Tibial artery (tissue), 4 donors: ENCODE measurements around the gene KIF14.

ENCODE experiments used
- DNase-seq, 2 donors: peaks; one replicate each; pipeline ENCODE4 v3.0.0-alpha.2; 2019
- H3K27ac ChIP-seq, 2 donors: fragments of 200-600 bp; sonication (generic) in 1 of 2; 1 replicate in 1 of 2; 2 replicates in 1 of 2; pipeline ENCODE4 v1.5.1; 2018 to 2019; ENCODE audit warnings: mild to moderate bottlenecking in 1 of 2
- H3K27me3 ChIP-seq, 2 donors: fragments of 200-600 bp; sonication (generic) in 1 of 2; one replicate each; pipeline versions ENCODE4 v1.5.1 to v1.6.0; 2016 to 2019
- H3K36me3 ChIP-seq, 3 donors: fragments of 200-600 bp; sonication (generic) in 2 of 3; one replicate each; pipeline ENCODE4 v1.5.1; 2016 to 2019; ENCODE audit warnings: mild to moderate bottlenecking in 2 of 3
- H3K4me1 ChIP-seq, 4 donors: fragments of 200-600 bp; sonication (generic) in 2 of 4; 1 replicate in 3 of 4; 2 replicates in 1 of 4; pipeline ENCODE4 v1.5.1; 2016 to 2019
- H3K4me3 ChIP-seq, 2 donors: fragments of 200-600 bp; sonication (generic) in 1 of 2; 1 replicate in 1 of 2; 2 replicates in 1 of 2; pipeline ENCODE4 v1.5.1; 2018 to 2019; ENCODE audit warnings: mild to moderate bottlenecking in 2 of 2
- H3K9me3 ChIP-seq, 3 donors: fragments of 200-600 bp; sonication (generic) in 1 of 3; one replicate each; pipeline ENCODE4 v1.5.1; 2016 to 2019
- intact Hi-C: fragments of 100-400 bp; cut with DNase I; formaldehyde crosslinking; loops from one replicate; pipeline ENCODE4 v1.15.0; 2023; ENCODE audit warnings: low total_unique reads
- TF ChIP-seq, protein P1 (sequence below), 2 experiments: fragments of 200-600 bp in 1 of 2; fragments of 450-650 bp in 1 of 2; IDR thresholded peaks; one replicate each; pipeline ENCODE4 v1.5.1; 2017 to 2019; ENCODE audit warnings: antibody characterized with exemption in 2 of 2, mild to moderate bottlenecking in 1 of 2, moderate library complexity in 1 of 2

KIF14 gene

DNA sequence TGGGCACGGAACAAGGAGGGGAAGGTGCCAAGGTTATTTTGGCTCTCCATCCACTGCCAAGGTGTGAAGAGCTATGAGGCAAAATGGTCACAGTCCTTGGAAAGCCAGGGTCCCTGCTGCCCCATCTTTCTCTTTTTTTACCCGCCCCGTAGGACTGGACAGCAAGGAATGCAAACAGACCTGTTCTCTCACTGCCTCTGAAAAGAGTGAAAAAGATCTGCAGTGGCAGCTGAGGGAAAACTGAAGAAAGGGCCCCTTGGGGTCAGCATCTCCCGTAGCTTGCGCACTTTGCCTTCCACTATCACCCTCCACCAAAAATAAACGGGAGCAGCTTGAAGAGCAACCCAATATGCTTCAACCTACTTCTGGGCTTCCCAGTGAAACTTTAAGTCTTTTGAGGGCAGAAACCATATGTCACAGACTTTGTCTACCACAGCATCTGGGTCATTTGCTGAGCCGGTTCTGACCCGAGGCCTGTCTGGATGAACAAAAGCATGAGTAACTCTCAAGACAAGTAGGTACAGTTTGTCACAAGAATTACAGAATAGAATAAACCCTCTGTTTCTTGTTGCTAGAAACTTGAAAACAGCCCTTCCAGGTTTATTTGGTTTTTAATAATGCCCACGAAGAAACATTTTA lies 9.4 kb upstream of the KIF14 start:
- Histone ChIP-seq H3K27me3 (no peaks in the 10 kb centered on the region), H3K9me3 (no peaks in the 10 kb centered on the region), H3K4me3 (no peak overlapping the region), H3K4me1 (no peaks in the 10 kb centered on the region), H3K27ac (no peak overlapping the region), H3K36me3 (no peaks in the 10 kb centered on the region)
- intact Hi-C loops, result no loop called here
- no peak for DNase-seq
- TF ChIP-seq, protein P1, sequence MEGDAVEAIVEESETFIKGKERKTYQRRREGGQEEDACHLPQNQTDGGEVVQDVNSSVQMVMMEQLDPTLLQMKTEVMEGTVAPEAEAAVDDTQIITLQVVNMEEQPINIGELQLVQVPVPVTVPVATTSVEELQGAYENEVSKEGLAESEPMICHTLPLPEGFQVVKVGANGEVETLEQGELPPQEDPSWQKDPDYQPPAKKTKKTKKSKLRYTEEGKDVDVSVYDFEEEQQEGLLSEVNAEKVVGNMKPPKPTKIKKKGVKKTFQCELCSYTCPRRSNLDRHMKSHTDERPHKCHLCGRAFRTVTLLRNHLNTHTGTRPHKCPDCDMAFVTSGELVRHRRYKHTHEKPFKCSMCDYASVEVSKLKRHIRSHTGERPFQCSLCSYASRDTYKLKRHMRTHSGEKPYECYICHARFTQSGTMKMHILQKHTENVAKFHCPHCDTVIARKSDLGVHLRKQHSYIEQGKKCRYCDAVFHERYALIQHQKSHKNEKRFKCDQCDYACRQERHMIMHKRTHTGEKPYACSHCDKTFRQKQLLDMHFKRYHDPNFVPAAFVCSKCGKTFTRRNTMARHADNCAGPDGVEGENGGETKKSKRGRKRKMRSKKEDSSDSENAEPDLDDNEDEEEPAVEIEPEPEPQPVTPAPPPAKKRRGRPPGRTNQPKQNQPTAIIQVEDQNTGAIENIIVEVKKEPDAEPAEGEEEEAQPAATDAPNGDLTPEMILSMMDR (IDR thresholded peaks at IDR 0.05), result no peak

GRCh38 chr1:200628223-200628881 lies 7.8 kb upstream of the KIF14 start:
- intact Hi-C loops, result no loop called here
- no peak overlapping the region for H3K4me3 ChIP-seq
- no peaks in the 10 kb centered on the region for H3K9me3 ChIP-seq
- no peak for DNase-seq
- no peaks in the 10 kb centered on the region for H3K36me3 ChIP-seq
- TF ChIP-seq, protein P1 (IDR thresholded peaks at IDR 0.05), result no peak
- H3K27ac ChIP-seq, result no peak overlapping the region
- H3K4me1 ChIP-seq, result peaks cover 0 to 3% (median 0%) of the 10 kb centered on the region in 4 donors
- no peaks in the 10 kb centered on the region for H3K27me3 ChIP-seq

GRCh38 chr1:200627575-200628222 lies 7.1 kb upstream of the KIF14 start:
- Histone ChIP-seq H3K27ac (no peak overlapping the region), H3K27me3 (no peaks in the 10 kb centered on the region), H3K4me3 (no peak overlapping the region), H3K4me1 (peaks cover 0 to 3% (median 0%) of the 10 kb centered on the region in 4 donors), H3K36me3 (no peaks in the 10 kb centered on the region), H3K9me3 (no peaks in the 10 kb centered on the region)
- intact Hi-C loops, result no loop called here
- no peak for DNase-seq
- TF ChIP-seq, protein P1 (IDR thresholded peaks at IDR 0.05), result no peak

- H3K27ac ChIP-seq, result no peak overlapping the region
- no peak overlapping the region for H3K4me3 ChIP-seq
- no peaks in the 10 kb centered on the region for H3K9me3 ChIP-seq
- H3K4me1 ChIP-seq, result peaks cover 0 to 8% (median 2%) of the 10 kb centered on the region in 4 donors
- TF ChIP-seq, protein P1 (IDR thresholded peaks at IDR 0.05), result no peak
- DNase-seq, result no peak
- no peaks in the 10 kb centered on the region for H3K27me3 ChIP-seq
- H3K36me3 ChIP-seq, result no peaks in the 10 kb centered on the region
- intact Hi-C loops, result no loop called here
Measured at GRCh38 chr1:200626853-200627534, 6.4 kb upstream of the KIF14 start.

DNA sequence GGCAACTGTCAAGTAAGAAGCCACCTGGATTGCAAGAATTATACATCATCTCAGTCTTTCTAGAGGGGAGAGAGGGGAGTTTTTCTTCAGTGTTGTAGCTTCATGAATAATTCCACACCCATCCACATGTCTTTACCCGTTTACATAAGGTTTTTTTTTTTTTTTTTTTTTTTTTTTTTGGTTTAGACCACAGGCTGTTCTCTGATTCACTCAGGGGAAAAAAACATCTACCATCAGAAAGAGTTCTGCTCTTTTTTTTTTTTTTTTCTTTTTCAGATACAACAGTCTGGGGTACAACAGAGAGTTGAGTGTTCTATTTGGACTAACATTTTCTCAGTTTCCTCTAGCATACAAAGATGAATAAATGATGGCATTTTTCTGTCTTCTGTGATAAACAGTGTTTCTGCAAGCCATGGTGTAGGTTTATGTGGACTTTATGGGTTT lies 4.9 kb upstream of the KIF14 start:
- Histone ChIP-seq H3K4me1 (peaks cover 0 to 17% (median 2%) of the 10 kb centered on the region in 4 donors), H3K4me3 (no peak overlapping the region), H3K36me3 (no peaks in the 10 kb centered on the region), H3K27me3 (no peaks in the 10 kb centered on the region), H3K9me3 (no peaks in the 10 kb centered on the region), H3K27ac (no peak overlapping the region)
- TF ChIP-seq, protein P1 (IDR thresholded peaks at IDR 0.05), result no peak
- intact Hi-C loops, result no loop called here
- no peak for DNase-seq
